EL (cell line): ENCODE results near the gene RPL3.
A peak's percentile ranks its signal among the peaks of the same experiment; 100 is the strongest.
"Not testable (repeated sequence)": the region's sequence is repeated elsewhere in the genome, so short reads cannot be mapped to it uniquely, and the experiment has no call there.

ENCODE experiments used
- DNase-seq: peaks from one replicate; pipeline ENCODE4 v3.0.0-alpha.2; 2016

RPL3 gene

GRCh38 chr22:39350757-39351688 lies 31.6 kb upstream of the RPL3 start:
- no peak for DNase-seq

GRCh38 chr22:39349967-39350726 lies 30.7 kb upstream of the RPL3 start, which contains the start of gene SYNGR1:
TSS of gene SYNGR1 (plus strand) at chr22:39349991. CDS start at chr22:39350011, 20 bp downstream.
- no peak for DNase-seq

- DNase-seq: peak; percentile 36
Measured at GRCh38 chr22:39349506-39349966, 30.1 kb upstream of the RPL3 start.

- no peak for DNase-seq
Measured at GRCh38 chr22:39348909-39349505, 29.6 kb upstream of the RPL3 start.

GRCh38 chr22:39345231-39345630 lies 25.8 kb upstream of the RPL3 start:
- DNase-seq: no peak

GRCh38 chr22:39344046-39344390 lies 24.6 kb upstream of the RPL3 start:
- DNase-seq: no peak

GRCh38 chr22:39343259-39344045 lies 24.0 kb upstream of the RPL3 start:
- peak; percentile 62 for DNase-seq

- DNase-seq: no peak
Measured at GRCh38 chr22:39341179-39341578, 21.8 kb upstream of the RPL3 start.

- DNase-seq: peak; percentile 74
Measured at GRCh38 chr22:39339775-39340174, 20.4 kb upstream of the RPL3 start.

GRCh38 chr22:39336411-39336810 lies 17.0 kb upstream of the RPL3 start:
- no peak for DNase-seq

GRCh38 chr22:39332441-39333064 lies 13.1 kb upstream of the RPL3 start:
- DNase-seq: no peak

- DNase-seq: not testable (repeated sequence)
Measured at GRCh38 chr22:39330553-39330952, 11.1 kb upstream of the RPL3 start.

GRCh38 chr22:39327995-39328754 lies 8.8 kb upstream of the RPL3 start:
- no peak for DNase-seq

GRCh38 chr22:39325392-39325932 lies 6.0 kb upstream of the RPL3 start:
- DNase-seq: peak; percentile 68

- not testable (repeated sequence) for DNase-seq
Measured at GRCh38 chr22:39320616-39321029, 1.2 kb upstream of the RPL3 start.

- DNase-seq: no peak
Measured at GRCh38 chr22:39318507-39319283, 728 bp downstream of the RPL3 start.

GRCh38 chr22:39317775-39318506 lies 1.5 kb downstream of the RPL3 start:
- peak; percentile 58 for DNase-seq

- peak; percentile 57 for DNase-seq
Measured at GRCh38 chr22:39317084-39317774, 2.2 kb downstream of the RPL3 start.
